Fibroblast of lung (primary cell): ENCODE results near the gene TES. TPM values are rescaled to one million over a fixed set of nuclear protein-coding genes. Genes with fewer than 3 reads are reported as not detected.

Experiments
- DNase-seq, 2 donors: peaks; one replicate each; pipeline versions ENCODE4 v3.0.0 to v3.0.0-alpha.2; 2010; ENCODE audit warnings: low read depth in 2 of 2
- H2AFZ ChIP-seq: 2 replicates; pipeline ENCODE4 v1.5.1; 2012; ENCODE audit warnings: low read length, control low read depth, inconsistent platforms
- H3K27ac ChIP-seq: 2 replicates; pipeline ENCODE4 v1.5.1; 2011; ENCODE audit warnings: low read length, control low read depth; ENCODE audit not compliant: insufficient read depth
- H3K27me3 ChIP-seq: 2 replicates; pipeline ENCODE4 v1.5.1; 2011; ENCODE audit warnings: mild to moderate bottlenecking, low read length; ENCODE audit not compliant: control insufficient read depth, insufficient read depth
- H3K36me3 ChIP-seq: 2 replicates; pipeline ENCODE4 v1.5.1; 2011; ENCODE audit warnings: low read length; ENCODE audit not compliant: control insufficient read depth, insufficient read depth
- H3K4me1 ChIP-seq: 2 replicates; pipeline ENCODE4 v1.5.1; 2011; ENCODE audit warnings: low read length; ENCODE audit not compliant: control insufficient read depth, insufficient read depth; ENCODE audit errors: extremely low read depth
- H3K4me2 ChIP-seq: 2 replicates; pipeline ENCODE4 v1.5.1; 2011; ENCODE audit warnings: low read length, control low read depth; ENCODE audit not compliant: insufficient read depth; ENCODE audit errors: extremely low read depth
- H3K4me3 ChIP-seq, 4 experiments: fragments of 200-600 bp in 1 of 4; sonication (generic) in 1 of 4; replicated peaks in 1 of 4; 2 replicates each; pipeline ENCODE4 v1.5.1; 2011 to 2016; ENCODE audit warnings: low read length in 4 of 4, low read depth in 3 of 4, mild to moderate bottlenecking in 3 of 4, control low read depth in 2 of 4, inconsistent platforms in 1 of 4, mixed read lengths in 1 of 4; ENCODE audit not compliant: insufficient read depth in 1 of 4; ENCODE audit errors: control extremely low read depth in 1 of 4
- H3K79me2 ChIP-seq: 2 replicates; pipeline ENCODE4 v1.5.1; 2012; ENCODE audit warnings: mild to moderate bottlenecking, low read length, inconsistent platforms; ENCODE audit not compliant: control insufficient read depth, insufficient read depth
- H3K9ac ChIP-seq: 2 replicates; pipeline ENCODE4 v1.5.1; 2011; ENCODE audit warnings: mild to moderate bottlenecking, low read length, control low read depth; ENCODE audit not compliant: insufficient read depth
- H3K9me3 ChIP-seq: 2 replicates; pipeline ENCODE4 v1.5.1; 2012; ENCODE audit warnings: low read depth, low read length; ENCODE audit not compliant: control insufficient read depth, insufficient read depth
- H4K20me1 ChIP-seq: 2 replicates; pipeline ENCODE4 v1.5.1; 2011; ENCODE audit warnings: low read length; ENCODE audit not compliant: control insufficient read depth, insufficient read depth; ENCODE audit errors: extremely low read depth
- EZH2 ChIP-seq: IDR thresholded peaks from 2 replicates; pipeline ENCODE4 v1.5.1; 2012; ENCODE audit warnings: low read length, control low read depth, mild to moderate bottlenecking; ENCODE audit errors: missing control alignments
- polyA plus RNA-seq, 2 donors: library from polyadenylated mRNA; depleted of rRNA in 1 of 2; stranded (reverse) in 1 of 2; unstranded in 1 of 2; fragments of >200 nt; gene quantifications; 2 replicates each; pipeline ENCODE4 v1.2.1, GENCODE V29; 2011 to 2012; ENCODE audit warnings: missing spikeins in 1 of 2
- total RNA-seq: library from RNA; depleted of rRNA; stranded (reverse); fragments of >200 nt; gene quantifications from 2 replicates; pipeline ENCODE4 v1.2.1, GENCODE V29; 2014
- TF ChIP-seq, protein P1 (sequence below), 2 donors: IDR thresholded peaks in 1 of 2; conservative IDR thresholded peaks in 1 of 2; 1 replicate in 1 of 2; 2 replicates in 1 of 2; pipeline ENCODE4 v1.5.1; 2011 to 2012; ENCODE audit warnings: low read length in 2 of 2, control low read depth in 1 of 2, inconsistent platforms in 1 of 2, low read depth in 1 of 2, mild to moderate bottlenecking in 1 of 2

Gene TES
- total and polyA plus RNA-seq, 2 donors (not counting 1 experiment from before 2014, with no cell fraction given): 17.7 to 64.1 TPM

DNA sequence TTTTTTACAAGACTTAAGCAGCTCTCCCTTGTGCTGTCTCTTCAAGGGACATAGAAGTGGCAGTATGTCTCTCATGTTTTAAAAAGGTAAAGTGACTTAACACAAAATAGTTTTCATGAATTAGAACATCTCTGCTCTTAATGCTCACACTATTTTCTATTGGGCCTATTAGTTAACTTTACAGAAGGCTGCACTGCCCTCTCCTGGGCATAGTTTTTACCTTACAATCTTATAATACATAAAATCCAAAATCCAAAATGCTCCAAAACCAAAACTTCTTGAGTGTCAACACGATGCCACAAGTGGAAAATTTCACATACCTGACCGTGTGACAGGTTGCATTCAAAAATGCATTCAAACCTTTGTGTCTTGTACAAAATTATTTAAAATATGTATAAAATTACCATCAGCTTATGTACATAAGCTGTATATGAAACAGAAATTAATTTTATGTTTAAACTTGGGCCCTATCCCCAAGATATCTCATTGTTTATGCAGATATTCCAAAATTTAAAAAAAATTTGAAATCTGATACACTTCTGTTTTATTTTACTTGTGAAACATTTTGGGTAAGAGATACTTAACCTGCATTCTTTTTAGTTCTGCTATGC, 25.8 kb downstream of the TES start:
- Histone ChIP-seq H3K79me2 (peaks cover 12% of the 10 kb centered on the region), H3K36me3 (no peaks in the 10 kb centered on the region), H2AFZ (no peak overlapping the region), H3K9ac (no peak overlapping the region), H3K27ac (no peak overlapping the region), H3K4me1 (peaks cover 12% of the 10 kb centered on the region), H3K27me3 (no peaks in the 10 kb centered on the region), H4K20me1 (no peaks in the 10 kb centered on the region), H3K4me3 (no peak overlapping the region), H3K4me2 (no peak overlapping the region), H3K9me3 (no peaks in the 10 kb centered on the region)
- DNase-seq: peak in 1 of 2 donors; percentile 77
- TF ChIP-seq, protein P1, sequence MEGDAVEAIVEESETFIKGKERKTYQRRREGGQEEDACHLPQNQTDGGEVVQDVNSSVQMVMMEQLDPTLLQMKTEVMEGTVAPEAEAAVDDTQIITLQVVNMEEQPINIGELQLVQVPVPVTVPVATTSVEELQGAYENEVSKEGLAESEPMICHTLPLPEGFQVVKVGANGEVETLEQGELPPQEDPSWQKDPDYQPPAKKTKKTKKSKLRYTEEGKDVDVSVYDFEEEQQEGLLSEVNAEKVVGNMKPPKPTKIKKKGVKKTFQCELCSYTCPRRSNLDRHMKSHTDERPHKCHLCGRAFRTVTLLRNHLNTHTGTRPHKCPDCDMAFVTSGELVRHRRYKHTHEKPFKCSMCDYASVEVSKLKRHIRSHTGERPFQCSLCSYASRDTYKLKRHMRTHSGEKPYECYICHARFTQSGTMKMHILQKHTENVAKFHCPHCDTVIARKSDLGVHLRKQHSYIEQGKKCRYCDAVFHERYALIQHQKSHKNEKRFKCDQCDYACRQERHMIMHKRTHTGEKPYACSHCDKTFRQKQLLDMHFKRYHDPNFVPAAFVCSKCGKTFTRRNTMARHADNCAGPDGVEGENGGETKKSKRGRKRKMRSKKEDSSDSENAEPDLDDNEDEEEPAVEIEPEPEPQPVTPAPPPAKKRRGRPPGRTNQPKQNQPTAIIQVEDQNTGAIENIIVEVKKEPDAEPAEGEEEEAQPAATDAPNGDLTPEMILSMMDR (conservative IDR thresholded peaks at IDR 0.05 in 1 of 2, IDR thresholded peaks at IDR 0.05 in 1 of 2; ENCODE audit: low read depth in 1 of 2, low read length in 2 of 2): peak; percentile 47 to 51
- TF ChIP-seq EZH2: no peak

DNA sequence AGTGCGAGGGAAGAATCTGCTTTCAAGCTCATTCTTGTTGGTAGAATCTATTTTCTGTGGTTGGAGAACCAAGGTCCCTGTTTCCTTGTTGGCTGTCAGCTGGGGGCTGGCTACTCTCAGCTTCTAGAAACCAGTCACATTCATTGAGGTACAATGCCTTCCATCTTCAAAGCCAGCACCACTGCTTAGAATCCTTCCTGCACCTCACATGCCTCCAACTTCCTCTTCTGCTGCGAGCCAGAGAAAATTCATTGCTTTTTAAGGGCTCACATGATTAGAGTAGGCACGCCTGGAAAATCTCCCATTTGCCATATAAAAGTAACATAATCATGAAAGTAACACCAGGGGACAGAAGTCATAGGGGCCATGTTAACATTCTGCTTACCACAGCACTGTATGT, 28.7 kb downstream of the TES start:
- DNase-seq: no peak
- H3K9ac ChIP-seq: no peak overlapping the region
- H3K4me1 ChIP-seq: no peaks in the 10 kb centered on the region
- H3K27ac ChIP-seq: no peak overlapping the region
- no peak overlapping the region for H3K4me3 ChIP-seq
- H3K27me3 ChIP-seq: no peaks in the 10 kb centered on the region
- H2AFZ ChIP-seq: no peak overlapping the region
- H3K9me3 ChIP-seq: no peaks in the 10 kb centered on the region
- H3K79me2 ChIP-seq: no peaks in the 10 kb centered on the region
- no peak overlapping the region for H3K4me2 ChIP-seq
- no peaks in the 10 kb centered on the region for H4K20me1 ChIP-seq
- no peaks in the 10 kb centered on the region for H3K36me3 ChIP-seq
- TF ChIP-seq EZH2: no peak
- TF ChIP-seq, protein P1 (conservative IDR thresholded peaks at IDR 0.05 in 1 of 2, IDR thresholded peaks at IDR 0.05 in 1 of 2; ENCODE audit: low read depth in 1 of 2, low read length in 2 of 2): no peak

DNA sequence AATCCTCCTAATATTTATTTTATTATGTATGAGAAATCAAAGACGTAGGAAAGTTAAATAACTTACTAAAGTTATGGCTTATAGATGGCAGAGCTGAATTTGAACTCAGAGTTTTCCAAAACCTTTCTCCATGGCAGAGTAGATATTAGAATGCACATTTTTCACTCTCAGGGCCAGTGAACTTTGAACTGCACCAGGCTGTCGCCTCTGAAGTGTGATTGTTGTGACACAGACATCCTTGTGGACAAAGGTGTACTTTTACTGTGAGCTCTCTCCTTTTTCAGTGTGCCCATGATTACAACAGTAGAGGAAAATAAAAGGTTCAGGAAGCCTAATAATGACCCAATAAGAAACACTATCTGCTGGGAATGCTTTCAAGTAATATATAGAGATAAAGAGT, 29.1 kb downstream of the TES start:
- H3K27ac ChIP-seq: no peak overlapping the region
- H3K79me2 ChIP-seq: no peaks in the 10 kb centered on the region
- H4K20me1 ChIP-seq: no peaks in the 10 kb centered on the region
- no peak overlapping the region for H3K9ac ChIP-seq
- no peak for DNase-seq
- no peak for TF ChIP-seq EZH2
- TF ChIP-seq, protein P1 (conservative IDR thresholded peaks at IDR 0.05 in 1 of 2, IDR thresholded peaks at IDR 0.05 in 1 of 2; ENCODE audit: low read depth in 1 of 2, low read length in 2 of 2): no peak
- no peak overlapping the region for H3K4me3 ChIP-seq
- H3K9me3 ChIP-seq: no peaks in the 10 kb centered on the region
- H3K4me1 ChIP-seq: no peaks in the 10 kb centered on the region
- no peak overlapping the region for H3K4me2 ChIP-seq
- no peaks in the 10 kb centered on the region for H3K36me3 ChIP-seq
- no peaks in the 10 kb centered on the region for H3K27me3 ChIP-seq
- no peak overlapping the region for H2AFZ ChIP-seq
